Bladder microvascular endothelial cell (primary cell): ENCODE measurements around the gene FUT6. TPM values are rescaled to one million over a fixed set of nuclear protein-coding genes. Genes with fewer than 3 reads are reported as not detected.

Experiments used
- total RNA-seq: library from RNA; depleted of rRNA; stranded (reverse); fragments of >200 nt; gene quantifications from 2 replicates; pipeline ENCODE4 v1.2.3, GENCODE V29; 2014

FUT6 gene, protein sequence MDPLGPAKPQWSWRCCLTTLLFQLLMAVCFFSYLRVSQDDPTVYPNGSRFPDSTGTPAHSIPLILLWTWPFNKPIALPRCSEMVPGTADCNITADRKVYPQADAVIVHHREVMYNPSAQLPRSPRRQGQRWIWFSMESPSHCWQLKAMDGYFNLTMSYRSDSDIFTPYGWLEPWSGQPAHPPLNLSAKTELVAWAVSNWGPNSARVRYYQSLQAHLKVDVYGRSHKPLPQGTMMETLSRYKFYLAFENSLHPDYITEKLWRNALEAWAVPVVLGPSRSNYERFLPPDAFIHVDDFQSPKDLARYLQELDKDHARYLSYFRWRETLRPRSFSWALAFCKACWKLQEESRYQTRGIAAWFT
- total RNA-seq: not detected in 2 replicates

DNA sequence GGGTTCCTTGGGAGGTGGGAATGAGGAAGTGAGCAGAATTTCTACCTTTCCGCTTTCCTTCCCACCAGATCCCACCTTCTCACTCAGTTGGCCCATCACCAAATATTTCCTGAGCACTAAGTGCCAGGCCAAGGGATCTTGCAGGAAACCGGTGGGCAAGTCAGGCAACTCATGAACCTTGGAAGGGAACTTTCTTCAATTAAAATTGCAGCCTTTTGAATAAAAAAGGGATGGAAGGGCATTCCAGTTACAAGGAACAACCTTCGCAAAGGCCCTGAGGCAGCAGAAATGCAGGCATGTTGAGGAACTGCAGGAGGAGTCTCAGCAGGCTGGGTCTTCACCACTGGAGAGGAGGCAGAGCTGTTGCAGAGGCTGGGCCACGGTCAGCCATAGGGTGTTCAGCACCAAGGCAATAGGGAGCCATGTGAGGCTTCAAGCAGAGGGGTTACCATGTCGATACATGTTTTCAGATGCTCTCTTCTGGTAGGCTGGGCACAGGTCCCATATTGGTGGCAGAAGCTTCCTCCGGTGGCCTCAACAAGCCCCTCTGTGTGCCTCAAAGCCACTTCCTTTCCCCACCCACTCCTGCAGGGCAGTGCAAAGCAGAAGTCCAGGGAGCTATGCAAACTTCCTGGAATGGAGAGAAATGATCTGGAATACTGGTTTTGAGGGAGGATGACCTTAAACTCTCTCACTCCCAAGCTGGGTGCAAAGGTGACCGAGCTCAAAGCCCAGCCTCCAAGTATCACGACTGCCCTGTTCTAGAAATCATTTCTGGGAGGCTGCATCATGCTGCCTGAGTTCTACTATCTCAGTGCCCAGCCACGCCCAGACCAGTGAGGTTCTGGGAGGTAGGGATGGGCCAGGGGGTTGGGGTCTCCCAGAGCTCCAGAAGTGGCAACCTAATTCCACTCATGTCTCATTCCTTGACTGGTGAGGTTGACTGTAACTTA, at the start of gene FUT6:
TSS of gene FUT6 (minus strand) at position 638 of the 953 bp plus-strand sequence. CDS start 7,135 bp downstream, outside the sequence.

DNA sequence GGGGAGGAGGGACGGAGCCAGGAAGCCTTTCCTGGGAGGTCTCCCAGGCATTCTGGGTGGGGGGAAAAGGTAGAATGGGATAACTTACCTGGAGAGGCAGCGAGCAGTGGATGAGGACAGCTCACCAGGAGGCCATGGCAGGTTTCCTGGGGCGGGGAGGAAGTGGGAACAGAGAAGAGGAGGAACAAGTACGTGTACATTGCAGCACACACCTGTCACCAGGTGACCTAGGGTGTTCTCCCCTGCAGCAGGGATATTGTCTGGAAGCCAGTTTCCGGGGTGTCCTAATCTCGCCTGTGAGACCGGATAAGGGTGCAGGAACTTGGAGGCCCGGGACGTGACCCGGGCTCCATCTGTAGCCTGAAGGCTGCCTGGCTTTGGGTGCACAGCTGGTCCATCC, 11.8 kb upstream of the FUT6 start, which contains the start of gene FUT3:
TSS of gene FUT3 (minus strand) at position 148 of the 400 bp plus-strand sequence.

GRCh38 chr19:5804516-5805461, 34.7 kb downstream of the FUT6 start, which contains the start of gene NRTN:
NRTN (plus strand) TSS chr19:5805067; CDS start chr19:5824166, 19,099 bp downstream.

GRCh38 chr19:5790559-5791520, 48.7 kb downstream of the FUT6 start, which contains the start of gene DUS3L:
DUS3L (minus strand) TSS chr19:5791163; CDS start chr19:5791141, 22 bp downstream.

DNA sequence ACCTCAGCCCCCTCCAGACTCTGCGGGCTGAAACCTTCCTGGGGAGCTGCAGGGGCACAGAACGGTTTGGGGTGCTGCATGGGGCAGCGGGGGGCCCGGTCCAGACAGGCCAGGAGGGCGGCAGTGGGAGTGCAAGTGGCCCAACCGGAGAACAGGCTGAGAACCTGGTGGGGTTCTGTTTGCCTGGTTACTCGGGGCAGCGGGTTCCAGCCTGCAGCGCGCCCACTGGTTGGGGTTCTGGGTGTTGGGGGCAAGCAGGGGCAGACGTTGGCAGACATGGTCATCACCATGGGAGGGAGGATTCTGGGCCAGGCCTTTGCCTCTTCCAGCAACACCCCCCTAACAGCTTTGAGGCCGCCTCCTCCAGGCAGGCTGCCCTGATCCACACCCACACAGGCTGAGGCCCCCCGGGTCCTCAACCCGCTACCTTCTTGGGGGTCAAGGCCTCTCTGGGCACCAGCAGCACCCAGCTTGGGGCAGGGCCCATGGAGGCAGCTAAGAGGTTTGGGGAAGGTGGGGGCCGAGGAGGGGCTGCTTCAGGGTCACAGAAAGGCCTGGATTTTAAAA, 54.8 kb downstream of the FUT6 start, which contains the start of gene PRR22:
TSS of gene PRR22 (minus strand) at position 166 of the 567 bp plus-strand sequence. CDS start at position 80, 86 bp downstream.

Other genes starting within 250 kb of the FUT6 start
- gene SAFB2, start 216.9 kb downstream of the FUT6 start, total RNA-seq: 21.0 and 59.6 TPM in 2 replicates
- 44.5 and 85.1 TPM in 2 replicates for gene SAFB, start 216.6 kb downstream of the FUT6 start, total RNA-seq
- gene MICOS13, start 159.2 kb downstream of the FUT6 start, total RNA-seq: 23.2 and 39.2 TPM in 2 replicates
- 6.3 and 8.1 TPM in 2 replicates for gene HSD11B1L, start 158.7 kb downstream of the FUT6 start, total RNA-seq
- 360 and 493 TPM in 2 replicates for gene RPL36, start 149.4 kb downstream of the FUT6 start, total RNA-seq
- gene LONP1, start 119.6 kb downstream of the FUT6 start, total RNA-seq: 58.9 and 92.1 TPM in 2 replicates
- gene CATSPERD, start 119.1 kb downstream of the FUT6 start, total RNA-seq: not detected in 2 replicates
- 0.13 and 0.32 TPM in 2 replicates for gene PRR22, start 55.0 kb downstream of the FUT6 start, total RNA-seq
- gene DUS3L, start 48.5 kb downstream of the FUT6 start, total RNA-seq: 21.2 and 23.5 TPM in 2 replicates
- 0.25 and 0.32 TPM in 2 replicates for gene NRTN, start 34.6 kb downstream of the FUT6 start, total RNA-seq
- not detected in 2 replicates for gene FUT3, start 11.7 kb upstream of the FUT6 start, total RNA-seq
- gene FUT5, start 30.8 kb upstream of the FUT6 start, total RNA-seq: not detected in 2 replicates
- gene NDUFA11, start 64.1 kb upstream of the FUT6 start, total RNA-seq: 193 and 269 TPM in 2 replicates
- gene VMAC, start 65.2 kb upstream of the FUT6 start, total RNA-seq: 3.7 and 5.8 TPM in 2 replicates
- gene CAPS, start 74.6 kb upstream of the FUT6 start, total RNA-seq: 1.9 and 3.5 TPM in 2 replicates
- 25.1 and 41.5 TPM in 2 replicates for gene RANBP3, start 138.4 kb upstream of the FUT6 start, total RNA-seq